ENCODE data around the gene AVPR2.
A peak's percentile ranks its signal among the peaks of the same experiment; 100 is the strongest.

Gene AVPR2

DNA sequence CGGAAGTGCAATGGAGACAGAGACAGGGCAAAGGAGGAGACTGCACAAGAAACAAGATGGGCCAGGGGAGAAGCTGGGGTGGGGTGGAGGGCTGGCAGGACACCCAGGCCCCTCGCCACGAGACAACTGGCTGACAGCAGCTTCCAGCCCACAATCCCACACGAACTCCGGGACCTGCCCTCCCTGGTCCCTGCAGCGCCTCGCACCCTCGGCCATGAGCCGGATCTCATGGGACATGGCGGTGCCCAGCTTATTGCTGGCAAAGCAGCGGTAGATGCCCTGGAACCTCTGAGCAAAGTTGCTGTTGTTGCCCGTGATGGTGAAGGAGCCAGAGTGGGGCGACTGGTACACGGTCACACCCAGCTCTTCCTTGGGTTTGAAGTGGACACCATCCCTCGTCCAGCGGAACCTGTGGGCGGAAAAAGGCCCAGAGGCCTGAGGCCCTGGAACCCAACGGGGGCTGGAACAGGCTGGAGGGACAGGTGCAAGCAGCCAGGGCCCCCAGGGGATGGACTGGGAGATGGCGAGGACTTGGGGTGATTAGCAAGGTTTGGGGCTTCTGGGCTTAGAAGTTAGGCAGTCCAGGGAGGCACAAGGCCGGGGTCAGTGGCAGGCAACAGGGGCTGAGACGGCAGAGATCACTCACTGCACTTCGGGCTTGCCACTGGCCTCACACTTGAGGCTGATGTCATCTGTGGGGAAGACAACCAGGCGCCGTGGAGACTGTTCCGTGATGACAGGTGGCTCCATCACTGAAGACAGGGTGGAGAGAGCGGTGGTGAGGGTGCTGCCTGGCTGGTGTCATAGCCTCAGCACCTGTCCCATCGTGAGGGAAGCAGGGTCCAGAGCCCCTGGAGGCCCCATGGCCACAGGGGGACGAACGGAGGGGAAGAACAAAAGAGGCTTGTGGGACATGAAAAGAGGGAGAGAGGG is 32.3 kb upstream of the AVPR2 start:
- no peak for DNase-seq

GRCh38 chrX:153873282-153874084 is 31.0 kb upstream of the AVPR2 start:
- no peak for DNase-seq

- DNase-seq: no peak
Observed at GRCh38 chrX:153874085-153874365, 30.4 kb upstream of the AVPR2 start.

- DNase-seq: no peak
Observed at GRCh38 chrX:153874366-153875125, 29.9 kb upstream of the AVPR2 start.

GRCh38 chrX:153875391-153876111 is 28.9 kb upstream of the AVPR2 start:
- DNase-seq: peak; percentile 21 to 64 (median 54)

DNA sequence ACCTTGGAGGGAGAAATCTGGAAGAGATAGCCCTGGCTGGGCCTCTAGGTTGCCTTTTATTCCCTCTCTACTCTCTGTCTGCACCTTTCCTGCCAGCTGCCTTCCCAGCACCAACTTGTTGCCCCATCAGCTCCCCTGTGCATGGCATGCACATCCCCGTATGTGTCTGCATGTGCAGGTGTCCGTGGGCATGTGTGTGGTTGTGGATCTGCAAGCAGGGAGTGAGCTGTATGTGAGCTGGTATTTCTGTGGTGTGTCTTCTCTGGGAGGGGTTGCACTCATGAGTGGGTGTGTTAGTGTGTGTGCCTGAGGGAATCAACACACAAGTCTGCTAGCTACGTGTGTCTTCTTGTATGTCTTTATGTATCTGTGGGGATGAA is 28.4 kb upstream of the AVPR2 start:
- no peak for DNase-seq

- DNase-seq: no peak
Observed at GRCh38 chrX:153877571-153878261, 26.8 kb upstream of the AVPR2 start.

DNA sequence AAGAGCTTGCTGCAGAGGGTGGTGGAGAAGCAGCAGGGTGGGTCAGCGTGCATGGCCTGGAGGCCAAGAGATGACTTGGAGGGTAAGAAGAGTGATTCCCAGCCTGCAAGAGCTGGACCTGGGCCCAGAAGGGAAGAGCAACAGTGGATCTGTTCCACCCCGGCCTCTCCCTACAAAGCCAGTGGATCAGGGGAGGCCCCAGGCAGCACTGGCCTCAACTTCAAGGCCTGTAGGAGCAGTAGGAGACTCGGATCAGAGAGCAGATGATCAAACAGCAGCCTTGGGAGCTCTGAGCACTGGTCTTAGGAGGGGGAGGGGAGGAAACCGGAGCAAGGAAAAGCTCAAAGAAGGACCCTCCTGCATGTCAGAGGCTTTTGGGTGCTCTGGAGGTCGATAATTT is 26.1 kb upstream of the AVPR2 start:
- DNase-seq: no peak

DNA sequence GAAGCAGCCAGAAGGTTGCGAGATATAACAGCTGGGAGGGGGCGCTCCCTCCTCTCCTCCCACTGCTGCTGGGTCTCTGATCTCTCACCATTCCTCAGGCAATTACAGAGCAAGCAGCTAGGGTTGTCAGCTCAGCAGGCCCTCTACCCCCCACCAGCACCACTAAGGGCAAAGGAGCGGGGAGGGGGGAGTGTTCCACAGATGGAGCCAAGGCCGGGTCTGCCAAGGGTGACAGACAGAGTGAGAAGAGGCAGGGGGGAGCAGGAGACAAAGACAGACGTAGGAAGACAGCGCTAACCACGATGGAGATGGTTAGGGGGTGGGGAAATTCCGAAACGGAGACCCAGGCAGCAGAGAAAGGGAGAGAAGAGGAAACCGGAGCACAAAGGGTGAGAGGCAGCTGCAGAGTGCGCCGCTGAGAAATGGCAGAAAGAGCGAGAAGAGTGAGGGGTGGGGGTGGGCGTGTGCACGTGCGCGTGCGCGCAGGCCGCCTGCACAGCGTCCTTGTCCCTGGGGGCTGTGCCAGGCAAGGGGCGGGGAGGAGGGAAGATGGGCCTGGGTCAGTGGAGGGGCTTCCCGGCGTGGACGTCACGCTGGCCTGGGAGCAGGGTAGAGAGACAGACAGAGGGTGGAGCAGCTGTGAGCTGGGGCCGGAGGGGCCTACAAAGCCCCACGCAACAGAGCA is 25.4 kb upstream of the AVPR2 start:
- no peak for DNase-seq

DNA sequence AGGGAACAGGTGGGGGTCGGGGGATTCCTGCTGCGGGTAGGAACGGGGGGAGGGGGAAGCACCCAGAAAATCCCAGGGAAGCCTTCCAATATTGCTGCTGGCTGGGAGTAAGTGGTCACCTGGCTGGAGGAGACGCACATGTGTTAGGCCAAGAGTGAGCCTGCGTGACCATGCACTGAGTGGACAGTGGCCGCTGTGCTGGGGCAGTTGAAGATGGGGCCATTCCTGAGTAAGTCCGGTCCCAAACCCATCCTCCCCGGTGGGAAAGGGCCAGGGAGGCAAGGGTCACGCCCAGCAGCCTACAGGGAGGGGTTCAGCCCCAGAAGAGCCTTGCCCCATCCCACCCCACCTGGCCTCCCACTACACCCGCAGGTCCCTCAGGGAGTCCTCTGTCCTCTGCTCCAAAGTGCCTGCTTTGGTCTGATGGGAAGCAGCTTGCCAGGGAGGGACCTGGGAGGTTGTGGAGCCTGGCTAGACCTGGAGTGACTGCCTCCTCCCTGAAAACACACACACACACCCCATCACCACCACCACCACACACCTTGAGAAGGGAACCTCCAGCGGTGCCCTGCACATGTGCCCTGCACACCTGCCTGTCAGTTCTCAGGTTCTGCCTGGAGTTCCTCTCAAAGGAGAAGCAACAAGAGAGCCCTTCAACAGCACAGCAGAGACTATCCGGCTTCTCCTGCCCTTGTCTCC is 24.6 kb upstream of the AVPR2 start:
- no peak for DNase-seq

DNA sequence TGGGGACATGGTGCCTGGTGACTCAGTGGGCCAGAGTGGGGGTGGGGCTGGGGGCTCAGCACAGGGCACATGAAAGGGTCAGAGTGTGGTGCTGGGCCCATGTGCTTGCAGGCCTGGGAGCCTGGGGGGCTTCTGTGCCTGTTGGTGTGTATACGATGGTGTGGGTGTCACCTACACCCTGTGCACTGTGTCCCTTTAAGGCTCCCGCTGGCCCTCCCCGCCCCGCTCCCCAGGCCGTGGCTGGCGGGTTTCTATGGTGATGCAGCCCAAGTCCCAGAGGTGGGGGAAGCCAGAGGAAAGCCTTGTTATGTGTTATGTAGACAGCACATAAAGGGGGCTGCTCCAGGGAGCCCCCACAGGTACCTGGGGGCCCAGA is 24.0 kb upstream of the AVPR2 start:
- no peak for DNase-seq

DNA sequence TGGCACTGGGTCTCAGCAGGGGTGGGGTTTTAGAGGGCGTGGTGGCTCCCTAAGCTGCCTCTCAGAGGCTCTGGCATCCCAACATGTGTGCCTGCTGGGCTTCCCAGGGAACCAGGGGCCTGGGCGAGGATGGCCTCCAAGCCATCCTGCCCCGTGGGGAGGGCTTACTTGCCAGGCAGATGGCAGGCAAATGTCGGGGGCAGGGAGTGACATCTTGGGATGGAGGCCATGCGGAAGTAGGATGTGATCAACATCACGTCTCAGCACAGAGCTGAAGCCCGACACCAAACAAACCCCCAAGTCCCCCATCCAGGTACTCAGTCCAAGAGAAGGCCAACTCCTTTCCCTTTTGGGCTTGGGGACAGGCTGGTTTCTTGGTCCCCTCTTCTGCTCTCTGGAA is 23.2 kb upstream of the AVPR2 start:
- DNase-seq: no peak

- no peak for DNase-seq
Observed at GRCh38 chrX:153882086-153882498, 22.4 kb upstream of the AVPR2 start.

DNA sequence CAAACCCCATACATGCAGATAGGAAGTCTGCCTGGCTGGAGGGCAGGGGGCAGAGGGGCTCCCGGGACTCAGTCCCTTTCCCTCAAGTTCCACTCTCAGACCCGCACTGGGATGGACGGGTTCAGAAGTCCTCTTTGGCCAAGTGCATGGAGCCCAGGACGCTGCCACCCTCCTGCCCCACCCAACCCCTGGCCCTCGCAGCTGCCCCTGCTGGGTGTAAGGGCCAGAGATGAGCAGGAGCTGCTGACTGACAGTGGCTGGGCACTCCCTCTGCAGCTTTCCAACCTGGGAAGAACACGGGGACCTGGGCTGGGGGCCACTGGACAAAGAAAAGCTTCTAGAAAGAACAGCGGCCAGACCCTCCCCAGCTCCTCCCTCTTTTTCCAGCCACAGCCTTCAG is 21.9 kb upstream of the AVPR2 start:
- DNase-seq: no peak

GRCh38 chrX:153883163-153883843 is 21.2 kb upstream of the AVPR2 start:
- no peak for DNase-seq

GRCh38 chrX:153884136-153884535 is 20.3 kb upstream of the AVPR2 start:
- no peak for DNase-seq

DNA sequence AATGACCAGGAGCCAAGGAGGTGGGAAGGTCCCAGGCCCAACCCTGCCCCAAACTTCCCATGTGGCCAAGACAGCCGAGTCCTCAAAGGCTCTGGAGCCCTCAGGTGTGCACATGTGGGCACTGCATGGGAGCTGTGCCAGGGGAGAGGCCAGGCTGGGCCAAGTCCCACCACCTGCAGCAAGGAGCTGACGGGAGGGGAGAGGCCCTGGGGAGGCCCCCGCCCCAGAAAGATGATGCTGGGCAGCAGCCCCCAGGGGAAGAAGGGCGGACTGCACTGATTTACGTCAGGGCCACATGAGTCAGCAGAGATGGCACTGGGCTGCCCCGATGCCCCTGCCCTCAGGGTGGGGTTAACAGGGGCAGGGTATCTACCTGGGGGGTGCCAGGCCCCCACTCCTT is 19.9 kb upstream of the AVPR2 start:
- no peak for DNase-seq

GRCh38 chrX:153885208-153885787 is 19.2 kb upstream of the AVPR2 start:
- DNase-seq: no peak

- peak in 1 of 5 donors; percentile 27 for DNase-seq
Observed at GRCh38 chrX:153885968-153886903, 18.2 kb upstream of the AVPR2 start, which contains the start of gene L1CAM. TSS of gene L1CAM (minus strand) at chrX:153886173. CDS start at chrX:153875836, 10,337 bp downstream.

Measured in T-helper 1 cell (primary cell).